IgD-negative memory B cell (primary cell): ENCODE data around the gene FBXO8. TPM values are rescaled to one million over a fixed set of nuclear protein-coding genes. Genes with fewer than 3 reads are reported as not detected.
A peak's percentile ranks its signal among the peaks of the same experiment; 100 is the strongest.
"Not testable (repeated sequence)": the region's sequence is repeated elsewhere in the genome, so short reads cannot be mapped to it uniquely, and the experiment has no call there.

ENCODE experiments used
- H3K27ac Mint-ChIP-seq, 3 donors: one replicate each; pipeline ENCODE4 v1.8.0; 2020 to 2022; ENCODE audit warnings: mild to moderate bottlenecking in 3 of 3, mixed read lengths in 3 of 3, moderate library complexity in 1 of 3
- H3K27me3 Mint-ChIP-seq: one replicate; pipeline ENCODE4 v1.8.0; 2021; ENCODE audit warnings: mixed read lengths
- H3K36me3 Mint-ChIP-seq: one replicate; pipeline ENCODE4 v1.8.0; 2020; ENCODE audit warnings: mild to moderate bottlenecking, mixed read lengths
- H3K4me1 Mint-ChIP-seq, 3 donors: one replicate each; pipeline ENCODE4 v1.8.0; 2020 to 2022; ENCODE audit warnings: mixed read lengths in 3 of 3, mild to moderate bottlenecking in 1 of 3
- H3K4me3 Mint-ChIP-seq, 4 donors: one replicate each; pipeline ENCODE4 v1.8.0; 2020 to 2022; ENCODE audit warnings: mild to moderate bottlenecking in 4 of 4, mixed read lengths in 4 of 4, moderate library complexity in 3 of 4
- H3K9me3 Mint-ChIP-seq, 3 donors: one replicate each; pipeline ENCODE4 v1.8.0; 2020 to 2021; ENCODE audit warnings: mixed read lengths in 3 of 3, mild to moderate bottlenecking in 1 of 3
- polyA plus RNA-seq: library from polyadenylated mRNA; unstranded; fragments of 300-500 nt; fragmentation: Illumina TruSeq; gene quantifications from one replicate; pipeline ENCODE4 v1.2.3, GENCODE V29; 2021

The FBXO8 gene
- polyA plus RNA-seq, 1 donor from 2014 or later = 16.0 TPM

GRCh38 chr4:174273930-174274329 is 9.5 kb downstream of the FBXO8 start:
- no peak overlapping the region for H3K27ac Mint-ChIP-seq
- H3K4me3 Mint-ChIP-seq = no peak overlapping the region
- peaks cover 3% of the 10 kb centered on the region for H3K36me3 Mint-ChIP-seq
- H3K27me3 Mint-ChIP-seq = no peaks in the 10 kb centered on the region
- H3K4me1 Mint-ChIP-seq = peaks cover 7 to 27% (median 11%) of the 10 kb centered on the region in 3 donors
- no peaks in the 10 kb centered on the region for H3K9me3 Mint-ChIP-seq

GRCh38 chr4:174266416-174266815 is 17.1 kb downstream of the FBXO8 start:
- H3K9me3 Mint-ChIP-seq = no peaks in the 10 kb centered on the region
- H3K4me1 Mint-ChIP-seq = peaks cover 5 to 15% (median 8%) of the 10 kb centered on the region in 3 donors
- H3K27me3 Mint-ChIP-seq = no peaks in the 10 kb centered on the region
- H3K27ac Mint-ChIP-seq = no peak overlapping the region
- peaks cover 7% of the 10 kb centered on the region for H3K36me3 Mint-ChIP-seq
- H3K4me3 Mint-ChIP-seq = no peak overlapping the region

- H3K9me3 Mint-ChIP-seq = no peaks in the 10 kb centered on the region
- H3K4me1 Mint-ChIP-seq = peaks cover 5 to 10% (median 6%) of the 10 kb centered on the region in 3 donors
Measured at GRCh38 chr4:174265916-174266315, 17.6 kb downstream of the FBXO8 start.

GRCh38 chr4:174263445-174263736 is 20.1 kb downstream of the FBXO8 start:
- no peaks in the 10 kb centered on the region for H3K9me3 Mint-ChIP-seq
- H3K4me3 Mint-ChIP-seq = no peak overlapping the region
- H3K36me3 Mint-ChIP-seq = peaks cover 2% of the 10 kb centered on the region
- H3K4me1 Mint-ChIP-seq = peaks cover 4 to 10% (median 9%) of the 10 kb centered on the region in 3 donors
- peak overlapping the region in 1 of 3 donors; percentile 13 for H3K27ac Mint-ChIP-seq
- no peaks in the 10 kb centered on the region for H3K27me3 Mint-ChIP-seq

More at GRCh38 chr4:174265916-174266315, 17.6 kb downstream of the FBXO8 start:
- no peak overlapping the region for H3K27ac Mint-ChIP-seq
- H3K4me3 Mint-ChIP-seq = no peak overlapping the region
- H3K27me3 Mint-ChIP-seq = no peaks in the 10 kb centered on the region
- H3K36me3 Mint-ChIP-seq = peaks cover 5% of the 10 kb centered on the region

- Mint-ChIP-seq H3K36me3 (peaks cover 2% of the 10 kb centered on the region), H3K4me3 (peak overlapping the region in 1 of 4 donors; percentile 12), H3K27me3 (no peaks in the 10 kb centered on the region), H3K4me1 (peaks cover 4 to 10% (median 9%) of the 10 kb centered on the region in 3 donors), H3K27ac (no peak overlapping the region), H3K9me3 (no peaks in the 10 kb centered on the region)
Measured at GRCh38 chr4:174262624-174263444, 20.6 kb downstream of the FBXO8 start.

- not testable (repeated sequence) for H3K9me3 Mint-ChIP-seq, H3K4me1 Mint-ChIP-seq, H3K27ac Mint-ChIP-seq, H3K4me3 Mint-ChIP-seq, H3K27me3 Mint-ChIP-seq, H3K36me3 Mint-ChIP-seq
Measured at GRCh38 chr4:174261432-174261831, 22.0 kb downstream of the FBXO8 start.

- no peaks in the 10 kb centered on the region for H3K9me3 Mint-ChIP-seq
- H3K27me3 Mint-ChIP-seq = no peaks in the 10 kb centered on the region
- H3K4me3 Mint-ChIP-seq = no peak overlapping the region
- H3K36me3 Mint-ChIP-seq = peaks cover 2% of the 10 kb centered on the region
- no peak overlapping the region for H3K27ac Mint-ChIP-seq
- H3K4me1 Mint-ChIP-seq = peaks cover 4 to 9% (median 7%) of the 10 kb centered on the region in 3 donors
Measured at GRCh38 chr4:174260099-174260498, 23.4 kb downstream of the FBXO8 start.

- Mint-ChIP-seq H3K27me3 (no peaks in the 10 kb centered on the region), H3K4me1 (peaks cover 1 to 9% (median 5%) of the 10 kb centered on the region in 3 donors), H3K27ac (no peak overlapping the region), H3K9me3 (no peaks in the 10 kb centered on the region), H3K4me3 (no peak overlapping the region), H3K36me3 (peaks cover 1% of the 10 kb centered on the region)
Measured at GRCh38 chr4:174259580-174259979, 23.9 kb downstream of the FBXO8 start.

- Mint-ChIP-seq H3K4me3 (no peak overlapping the region), H3K36me3 (peaks cover 5% of the 10 kb centered on the region), H3K9me3 (no peaks in the 10 kb centered on the region), H3K4me1 (peaks cover 0 to 5% (median 0%) of the 10 kb centered on the region in 3 donors), H3K27ac (no peak overlapping the region), H3K27me3 (no peaks in the 10 kb centered on the region)
Measured at GRCh38 chr4:174256277-174256713, 27.2 kb downstream of the FBXO8 start.

- H3K27me3 Mint-ChIP-seq = no peaks in the 10 kb centered on the region
- H3K4me1 Mint-ChIP-seq = peaks cover 0 to 5% (median 0%) of the 10 kb centered on the region in 3 donors
- H3K4me3 Mint-ChIP-seq = no peak overlapping the region
- H3K9me3 Mint-ChIP-seq = no peaks in the 10 kb centered on the region
- peaks cover 5% of the 10 kb centered on the region for H3K36me3 Mint-ChIP-seq
- no peak overlapping the region for H3K27ac Mint-ChIP-seq
Measured at GRCh38 chr4:174255786-174256185, 27.7 kb downstream of the FBXO8 start.

GRCh38 chr4:174255374-174255773 is 28.1 kb downstream of the FBXO8 start:
- H3K4me3 Mint-ChIP-seq = no peak overlapping the region
- H3K27me3 Mint-ChIP-seq = no peaks in the 10 kb centered on the region
- H3K36me3 Mint-ChIP-seq = peaks cover 7% of the 10 kb centered on the region
- peaks cover 0 to 4% (median 0%) of the 10 kb centered on the region in 3 donors for H3K4me1 Mint-ChIP-seq
- no peaks in the 10 kb centered on the region for H3K9me3 Mint-ChIP-seq
- H3K27ac Mint-ChIP-seq = no peak overlapping the region

- Mint-ChIP-seq H3K4me1 (no peaks in the 10 kb centered on the region), H3K36me3 (peaks cover 7% of the 10 kb centered on the region), H3K27ac (no peak overlapping the region), H3K27me3 (no peaks in the 10 kb centered on the region), H3K4me3 (no peak overlapping the region), H3K9me3 (no peaks in the 10 kb centered on the region)
Measured at GRCh38 chr4:174254613-174255012, 28.9 kb downstream of the FBXO8 start.

- H3K27me3 Mint-ChIP-seq = no peaks in the 10 kb centered on the region
- no peak overlapping the region for H3K27ac Mint-ChIP-seq
- H3K4me3 Mint-ChIP-seq = no peak overlapping the region
- peaks cover 10% of the 10 kb centered on the region for H3K36me3 Mint-ChIP-seq
- H3K9me3 Mint-ChIP-seq = no peaks in the 10 kb centered on the region
- H3K4me1 Mint-ChIP-seq = no peaks in the 10 kb centered on the region
Measured at GRCh38 chr4:174252412-174252811, 31.1 kb downstream of the FBXO8 start.

GRCh38 chr4:174248407-174248806 is 35.1 kb downstream of the FBXO8 start:
- Mint-ChIP-seq H3K27me3 (no peaks in the 10 kb centered on the region), H3K36me3 (peaks cover 6% of the 10 kb centered on the region), H3K4me3 (no peak overlapping the region), H3K27ac (no peak overlapping the region), H3K4me1 (no peaks in the 10 kb centered on the region), H3K9me3 (no peaks in the 10 kb centered on the region)

GRCh38 chr4:174245714-174246113 is 37.8 kb downstream of the FBXO8 start:
- H3K27me3 Mint-ChIP-seq = no peaks in the 10 kb centered on the region
- H3K4me1 Mint-ChIP-seq = no peaks in the 10 kb centered on the region
- no peaks in the 10 kb centered on the region for H3K9me3 Mint-ChIP-seq
- H3K27ac Mint-ChIP-seq = no peak overlapping the region
- H3K36me3 Mint-ChIP-seq = peaks cover 6% of the 10 kb centered on the region
- H3K4me3 Mint-ChIP-seq = no peak overlapping the region

GRCh38 chr4:174244441-174244840 is 39.0 kb downstream of the FBXO8 start:
- no peaks in the 10 kb centered on the region for H3K9me3 Mint-ChIP-seq
- H3K27ac Mint-ChIP-seq = no peak overlapping the region
- no peak overlapping the region for H3K4me3 Mint-ChIP-seq
- peaks cover 3% of the 10 kb centered on the region for H3K36me3 Mint-ChIP-seq
- no peaks in the 10 kb centered on the region for H3K4me1 Mint-ChIP-seq
- H3K27me3 Mint-ChIP-seq = no peaks in the 10 kb centered on the region
